ENCODE data around the gene CACNA1E.

Gene CACNA1E

GRCh38 chr1:181554465-181554864 is 71.1 kb downstream of the CACNA1E start:
- no peak for TF ChIP-seq POLR2A (IDR thresholded peaks at IDR 0.05; ENCODE audit: extremely low read depth, insufficient read length)
- no peak for TF ChIP-seq MYC (IDR thresholded peaks at IDR 0.05; ENCODE audit: low read depth, low read length)
- no peak for TF ChIP-seq CTCF (IDR thresholded peaks at IDR 0.05; ENCODE audit: low read depth, low read length)
- TF ChIP-seq, protein P1, sequence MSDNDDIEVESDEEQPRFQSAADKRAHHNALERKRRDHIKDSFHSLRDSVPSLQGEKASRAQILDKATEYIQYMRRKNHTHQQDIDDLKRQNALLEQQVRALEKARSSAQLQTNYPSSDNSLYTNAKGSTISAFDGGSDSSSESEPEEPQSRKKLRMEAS (IDR thresholded peaks at IDR 0.05; ENCODE audit: low read depth, low read length) = no peak
- no peak overlapping the region for H3K4me3 ChIP-seq (ENCODE audit: low read depth, low read length)
- no peak for DNase-seq (ENCODE audit: low read depth)

DNA sequence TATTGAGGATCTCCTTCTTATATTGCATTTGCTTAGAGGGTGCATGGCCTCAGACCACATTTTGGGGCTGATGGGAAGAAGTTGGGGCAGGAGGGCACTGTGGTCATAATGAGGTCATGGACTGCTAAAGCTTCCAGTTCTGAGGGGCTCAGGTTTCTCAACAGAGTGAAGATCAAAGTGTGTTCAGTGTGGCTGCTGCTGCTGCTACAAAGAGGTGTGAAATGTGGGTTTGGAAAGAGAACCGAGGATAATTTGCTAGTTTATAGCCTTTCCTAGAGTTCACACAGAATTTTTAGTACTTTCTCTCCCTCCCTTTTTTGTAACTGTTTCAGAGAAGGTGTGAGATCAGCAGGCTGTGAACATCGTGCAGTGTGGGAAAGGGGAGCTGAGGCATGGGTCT is 73.3 kb downstream of the CACNA1E start:
- TF ChIP-seq POLR2A (IDR thresholded peaks at IDR 0.05; ENCODE audit: extremely low read depth, insufficient read length) = no peak
- TF ChIP-seq, protein P1 (IDR thresholded peaks at IDR 0.05; ENCODE audit: low read depth, low read length) = no peak
- TF ChIP-seq MYC (IDR thresholded peaks at IDR 0.05; ENCODE audit: low read depth, low read length) = no peak
- TF ChIP-seq CTCF (IDR thresholded peaks at IDR 0.05; ENCODE audit: low read depth, low read length) = no peak
- no peak for DNase-seq (ENCODE audit: low read depth)

DNA sequence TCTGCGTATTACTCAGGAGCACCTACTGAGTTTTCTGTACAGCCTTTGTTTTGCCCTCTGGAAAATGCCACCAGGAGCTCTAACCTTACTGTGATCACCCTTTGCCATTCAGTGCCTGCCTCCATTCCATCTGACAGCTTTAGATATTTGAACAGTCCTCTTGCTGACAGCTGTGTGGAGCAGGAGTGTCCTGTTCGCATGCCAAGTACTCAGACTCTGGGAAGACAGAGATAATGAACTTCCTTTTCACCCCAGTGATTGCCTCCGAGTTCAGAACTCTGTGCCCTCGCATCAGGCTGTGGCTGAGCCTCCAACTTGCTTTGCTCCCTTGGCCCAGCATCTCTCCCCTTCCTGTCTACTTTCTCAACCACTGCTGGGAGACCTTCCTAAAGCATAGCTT is 74.0 kb downstream of the CACNA1E start:
- DNase-seq (ENCODE audit: low read depth) = no peak
- H3K4me3 ChIP-seq (ENCODE audit: low read depth, low read length) = no peak overlapping the region
- TF ChIP-seq MYC (IDR thresholded peaks at IDR 0.05; ENCODE audit: low read depth, low read length) = no peak
- no peak for TF ChIP-seq POLR2A (IDR thresholded peaks at IDR 0.05; ENCODE audit: extremely low read depth, insufficient read length)
- TF ChIP-seq, protein P1 (IDR thresholded peaks at IDR 0.05; ENCODE audit: low read depth, low read length) = no peak
- TF ChIP-seq CTCF (IDR thresholded peaks at IDR 0.05; ENCODE audit: low read depth, low read length) = no peak

More for the DNA sequence above, 73.3 kb downstream of the CACNA1E start:
- H3K4me3 ChIP-seq (ENCODE audit: low read depth, low read length) = no peak overlapping the region

- no peak overlapping the region for H3K4me3 ChIP-seq (ENCODE audit: low read depth, low read length)
- no peak for DNase-seq (ENCODE audit: low read depth)
- TF ChIP-seq POLR2A (IDR thresholded peaks at IDR 0.05; ENCODE audit: extremely low read depth, insufficient read length) = no peak
- no peak for TF ChIP-seq CTCF (IDR thresholded peaks at IDR 0.05; ENCODE audit: low read depth, low read length)
- no peak for TF ChIP-seq MYC (IDR thresholded peaks at IDR 0.05; ENCODE audit: low read depth, low read length)
- TF ChIP-seq, protein P1 (IDR thresholded peaks at IDR 0.05; ENCODE audit: low read depth, low read length) = no peak
Observed at GRCh38 chr1:181558416-181558815, 75.1 kb downstream of the CACNA1E start.

GRCh38 chr1:181559142-181559541 is 75.8 kb downstream of the CACNA1E start:
- no peak for DNase-seq (ENCODE audit: low read depth)
- TF ChIP-seq POLR2A (IDR thresholded peaks at IDR 0.05; ENCODE audit: extremely low read depth, insufficient read length) (no peak), MYC (IDR thresholded peaks at IDR 0.05; ENCODE audit: low read depth, low read length) (no peak), CTCF (IDR thresholded peaks at IDR 0.05; ENCODE audit: low read depth, low read length) (no peak)
- TF ChIP-seq, protein P1 (IDR thresholded peaks at IDR 0.05; ENCODE audit: low read depth, low read length) = no peak
- no peak overlapping the region for H3K4me3 ChIP-seq (ENCODE audit: low read depth, low read length)

DNA sequence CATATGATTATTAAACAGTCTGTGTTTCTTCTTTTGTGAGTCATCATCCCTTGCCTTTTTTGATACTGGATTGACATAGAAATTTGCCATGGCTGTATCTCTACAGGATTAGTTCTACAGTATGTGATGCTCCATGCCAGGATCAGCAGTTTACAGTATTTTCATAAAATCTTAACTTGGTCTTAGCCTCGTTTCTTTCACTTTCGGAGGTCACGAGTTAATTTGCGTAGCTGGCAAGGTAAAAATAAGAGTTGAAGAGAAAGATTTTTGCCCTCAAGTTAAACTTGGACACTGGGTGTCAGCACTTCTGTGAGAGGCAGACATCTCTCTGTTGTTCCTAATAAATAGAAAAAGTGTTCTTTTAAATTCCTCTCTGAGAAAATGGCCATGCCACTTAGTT is 79.1 kb downstream of the CACNA1E start:
- no peak overlapping the region for H3K4me3 ChIP-seq (ENCODE audit: low read depth, low read length)
- TF ChIP-seq MYC (IDR thresholded peaks at IDR 0.05; ENCODE audit: low read depth, low read length) = no peak
- no peak for TF ChIP-seq CTCF (IDR thresholded peaks at IDR 0.05; ENCODE audit: low read depth, low read length)
- TF ChIP-seq POLR2A (IDR thresholded peaks at IDR 0.05; ENCODE audit: extremely low read depth, insufficient read length) = no peak
- TF ChIP-seq, protein P1 (IDR thresholded peaks at IDR 0.05; ENCODE audit: low read depth, low read length) = no peak
- no peak for DNase-seq (ENCODE audit: low read depth)
